NOMO-1 (cell line): ENCODE results near the gene SH2D4B.

ENCODE experiments used
- DNase-seq, 2 experiments: peaks; one replicate each; lab custom pipeline; 2025; ENCODE audit not compliant: unreplicated experiment in 2 of 2; lab: John Stamatoyannopoulos, UW

The SH2D4B gene

DNA sequence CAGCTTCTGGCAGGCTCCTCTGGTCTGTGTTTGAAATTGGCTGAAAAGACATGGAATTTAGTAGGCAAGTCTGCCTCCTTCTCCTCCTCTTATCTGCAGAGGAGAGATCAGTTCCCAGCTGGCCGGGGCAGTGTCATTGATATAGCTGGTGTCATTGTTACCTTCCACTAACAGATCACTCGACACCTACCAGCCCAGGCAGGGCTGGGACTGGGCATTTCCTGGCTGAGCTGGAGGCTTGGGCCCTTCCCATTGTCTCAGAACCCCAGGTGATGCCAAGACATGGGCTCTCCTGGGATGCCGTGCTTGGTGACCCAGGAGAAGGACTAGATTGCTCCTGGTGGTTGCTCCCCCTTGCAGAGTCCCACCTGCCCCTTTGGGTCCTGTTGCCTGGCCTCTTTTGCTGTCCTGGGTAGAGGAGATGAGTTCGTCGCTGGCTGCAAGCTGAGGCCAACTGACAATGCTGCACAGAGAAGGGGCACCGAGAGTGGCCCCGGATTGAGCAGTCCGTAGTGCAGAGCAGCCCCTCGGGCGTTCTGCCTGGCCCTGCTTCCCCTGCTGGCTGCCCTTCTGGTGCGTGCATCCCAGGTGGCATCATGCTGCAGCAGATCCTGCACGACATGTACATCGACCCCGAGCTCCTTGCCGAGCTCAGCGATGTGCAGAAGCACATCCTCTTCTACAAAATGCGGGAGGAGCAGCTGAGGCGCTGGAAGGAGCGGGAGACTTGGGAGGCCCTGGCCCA, at the start of gene SH2D4B:
Gene SH2D4B (plus strand): TSS at position 167 of the 745 bp plus-strand sequence. CDS start 430 bp downstream, at position 597.
- DNase-seq, result no peak

DNA sequence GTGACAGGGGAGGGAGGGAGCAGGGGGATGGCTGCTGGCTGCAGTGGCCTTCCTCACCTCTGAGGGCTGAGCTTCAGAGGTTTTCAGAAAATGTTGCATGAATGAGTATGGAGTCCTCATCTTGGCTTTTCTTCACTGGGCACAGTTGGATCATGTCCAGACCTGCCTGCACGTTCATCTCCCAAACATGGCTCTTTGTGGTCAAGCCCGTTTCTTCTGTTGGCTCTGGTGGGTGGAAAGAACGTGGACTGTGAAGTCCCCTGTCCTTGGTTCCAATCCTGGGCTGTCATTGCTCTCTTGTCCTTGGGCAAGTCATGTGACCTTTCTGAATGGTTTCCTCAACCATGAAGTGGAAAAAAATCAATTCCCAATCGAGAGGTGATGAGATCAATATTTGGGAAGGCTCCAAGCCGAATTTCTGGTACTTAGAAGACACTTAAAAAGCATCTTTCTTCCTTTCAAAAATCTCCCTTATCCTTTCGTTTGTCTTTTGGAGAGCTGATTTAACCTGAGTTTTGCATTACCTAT, 49.1 kb upstream of the SH2D4B start:
- no peak for DNase-seq

GRCh38 chr10:80489371-80490112, 48.2 kb upstream of the SH2D4B start:
- DNase-seq, result no peak

- DNase-seq, result peak; percentile 31 to 59
These were observed 46.2 kb upstream of the SH2D4B start for GRCh38 chr10:80491251-80492102.

DNA sequence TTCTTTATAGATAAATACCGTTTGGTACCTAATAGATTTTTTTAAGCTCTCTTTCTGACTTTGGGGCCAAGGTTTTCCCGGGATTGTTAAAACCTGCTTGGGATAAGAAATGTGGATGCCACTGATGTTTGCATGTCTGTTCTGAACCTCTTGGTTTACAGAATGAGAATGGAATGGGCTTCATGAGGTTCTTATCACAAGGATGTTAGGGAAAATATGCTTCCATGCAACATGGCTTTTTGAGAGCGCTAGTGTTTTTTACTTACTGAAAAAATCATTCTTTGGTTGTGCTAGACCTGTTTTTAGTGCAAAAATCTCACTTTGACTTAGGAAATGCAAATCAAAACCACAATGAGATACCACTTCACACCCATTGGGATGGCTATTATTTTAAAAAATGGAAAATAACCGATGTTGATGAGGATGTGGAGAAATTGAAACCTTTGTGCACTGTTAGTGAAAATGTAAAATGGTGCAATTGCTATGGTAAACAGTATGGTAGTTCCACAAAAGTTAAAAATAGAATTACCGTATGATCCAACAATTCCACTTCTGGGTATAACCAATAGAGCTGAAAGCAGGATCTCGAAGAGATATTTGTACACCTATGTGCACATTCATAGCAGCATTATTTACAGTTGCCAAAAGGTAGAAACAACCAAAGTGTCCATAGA, 44.7 kb upstream of the SH2D4B start:
- no peak for DNase-seq

- peak in 1 of 2 experiments; percentile 7 for DNase-seq
These were observed 44.1 kb upstream of the SH2D4B start for GRCh38 chr10:80493522-80494051.

- DNase-seq, result no peak
These were observed 41.0 kb upstream of the SH2D4B start for GRCh38 chr10:80496555-80497172.

- no peak for DNase-seq
These were observed 40.3 kb upstream of the SH2D4B start for GRCh38 chr10:80497187-80498077.

GRCh38 chr10:80498078-80498832, 39.4 kb upstream of the SH2D4B start:
- no peak for DNase-seq

- peak; percentile 92 to 96 for DNase-seq
These were observed 38.6 kb upstream of the SH2D4B start for GRCh38 chr10:80498833-80499741.

- DNase-seq, result no peak
These were observed 36.9 kb upstream of the SH2D4B start for GRCh38 chr10:80500572-80501380.

GRCh38 chr10:80501381-80501912, 36.3 kb upstream of the SH2D4B start:
- DNase-seq, result no peak

DNA sequence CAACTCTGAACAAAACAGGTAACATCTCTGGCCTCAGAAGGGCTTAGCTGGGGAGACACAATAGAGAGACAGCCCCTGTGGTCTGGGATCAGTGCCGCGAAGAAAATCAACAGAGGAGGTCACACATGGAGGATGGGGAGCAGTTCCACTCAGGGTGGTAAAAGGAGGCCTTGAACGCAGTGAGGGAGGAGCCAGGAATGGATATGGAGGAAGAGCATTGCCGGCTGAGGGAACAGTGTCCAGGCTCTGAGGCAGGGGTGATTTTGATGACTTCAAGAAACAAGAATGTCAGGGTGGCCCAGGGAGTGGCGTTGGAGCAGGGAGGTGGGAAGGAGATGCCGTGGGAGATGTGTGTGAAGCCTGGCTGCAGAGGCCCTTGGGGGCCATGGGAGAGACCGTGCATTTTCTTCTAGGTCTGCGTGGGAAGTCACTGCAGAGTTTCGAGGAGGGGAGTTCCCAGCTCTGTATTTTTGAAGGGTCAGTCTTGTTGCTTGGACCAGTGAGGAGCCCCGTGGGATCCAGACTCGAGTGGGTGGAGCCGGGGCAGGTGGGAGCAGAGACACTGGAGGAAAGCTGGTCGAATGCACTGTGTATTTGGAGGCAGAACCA, 35.7 kb upstream of the SH2D4B start:
- no peak for DNase-seq

DNA sequence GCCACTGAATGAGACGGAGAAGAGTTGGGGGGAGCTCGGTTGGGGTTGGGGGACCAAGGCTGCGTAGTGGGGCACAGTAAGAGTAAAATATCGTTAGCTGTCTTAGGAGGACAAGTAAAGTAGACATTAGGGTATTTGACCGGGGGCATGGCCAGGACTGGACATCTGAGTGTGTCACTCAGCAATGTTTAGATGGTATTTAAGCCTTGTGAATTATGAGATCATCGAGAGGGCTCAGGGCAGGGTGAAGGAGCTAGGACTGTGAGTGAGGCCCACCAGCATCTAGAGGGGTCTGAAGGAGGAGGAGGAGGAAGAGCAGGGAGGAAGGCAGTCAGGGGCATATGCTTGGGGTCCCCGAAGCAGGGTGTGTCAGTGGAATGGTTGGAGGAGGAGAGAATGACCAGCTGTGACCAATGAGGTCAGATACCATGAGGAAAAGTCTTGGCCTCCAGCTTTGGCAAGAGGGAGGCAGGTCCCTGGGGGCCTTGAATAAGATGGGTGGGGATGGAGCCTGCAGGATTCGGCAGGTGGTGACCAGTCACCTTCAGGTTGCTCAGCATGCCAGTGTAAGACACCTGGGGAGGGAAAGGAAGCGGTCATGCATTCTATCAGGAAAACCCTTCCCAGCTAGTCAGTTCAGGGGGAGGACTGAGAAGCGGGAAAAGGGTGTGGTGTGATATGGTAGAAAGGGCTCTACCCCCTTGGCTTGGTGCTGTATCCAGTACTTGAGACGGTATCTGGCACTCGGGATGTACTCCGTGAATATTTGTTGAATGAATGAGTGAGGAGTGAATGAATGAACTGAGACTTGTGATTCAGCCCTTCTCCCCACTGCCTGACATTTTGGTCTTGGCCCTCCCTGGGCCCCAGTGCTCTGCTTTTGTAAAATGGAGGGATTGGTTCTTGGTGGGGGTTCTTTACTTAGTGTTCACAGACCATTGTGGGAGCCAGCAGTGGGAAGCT, 34.8 kb upstream of the SH2D4B start:
- DNase-seq, result no peak
